ENCODE results near the gene THEMIS. TPM values are rescaled to one million over a fixed set of nuclear protein-coding genes. Genes with fewer than 3 reads are reported as not detected.

THEMIS gene
- total RNA-seq, 1 donor from 2014 or later, result not detected

- TF ChIP-seq, protein P1, sequence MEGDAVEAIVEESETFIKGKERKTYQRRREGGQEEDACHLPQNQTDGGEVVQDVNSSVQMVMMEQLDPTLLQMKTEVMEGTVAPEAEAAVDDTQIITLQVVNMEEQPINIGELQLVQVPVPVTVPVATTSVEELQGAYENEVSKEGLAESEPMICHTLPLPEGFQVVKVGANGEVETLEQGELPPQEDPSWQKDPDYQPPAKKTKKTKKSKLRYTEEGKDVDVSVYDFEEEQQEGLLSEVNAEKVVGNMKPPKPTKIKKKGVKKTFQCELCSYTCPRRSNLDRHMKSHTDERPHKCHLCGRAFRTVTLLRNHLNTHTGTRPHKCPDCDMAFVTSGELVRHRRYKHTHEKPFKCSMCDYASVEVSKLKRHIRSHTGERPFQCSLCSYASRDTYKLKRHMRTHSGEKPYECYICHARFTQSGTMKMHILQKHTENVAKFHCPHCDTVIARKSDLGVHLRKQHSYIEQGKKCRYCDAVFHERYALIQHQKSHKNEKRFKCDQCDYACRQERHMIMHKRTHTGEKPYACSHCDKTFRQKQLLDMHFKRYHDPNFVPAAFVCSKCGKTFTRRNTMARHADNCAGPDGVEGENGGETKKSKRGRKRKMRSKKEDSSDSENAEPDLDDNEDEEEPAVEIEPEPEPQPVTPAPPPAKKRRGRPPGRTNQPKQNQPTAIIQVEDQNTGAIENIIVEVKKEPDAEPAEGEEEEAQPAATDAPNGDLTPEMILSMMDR (IDR thresholded peaks at IDR 0.05; ENCODE audit: unreplicated experiment), result no peak
- no peaks in the 10 kb centered on the region for H3K36me3 Mint-ChIP-seq (ENCODE audit: insufficient read depth)
- no peaks in the 10 kb centered on the region for H3K27me3 Mint-ChIP-seq
- peaks cover 3% of the 10 kb centered on the region for H3K4me1 Mint-ChIP-seq (ENCODE audit: low read depth)
- H3K9me3 Mint-ChIP-seq (ENCODE audit: low read depth), result no peaks in the 10 kb centered on the region
- no peak overlapping the region for H3K27ac Mint-ChIP-seq
- DNase-seq (ENCODE audit: low spot score, unreplicated experiment), result no peak
- no peak overlapping the region for H3K4me3 Mint-ChIP-seq (ENCODE audit: low read depth)
Measured at GRCh38 chr6:127816643-127817042, 84.2 kb downstream of the THEMIS start.

DNA sequence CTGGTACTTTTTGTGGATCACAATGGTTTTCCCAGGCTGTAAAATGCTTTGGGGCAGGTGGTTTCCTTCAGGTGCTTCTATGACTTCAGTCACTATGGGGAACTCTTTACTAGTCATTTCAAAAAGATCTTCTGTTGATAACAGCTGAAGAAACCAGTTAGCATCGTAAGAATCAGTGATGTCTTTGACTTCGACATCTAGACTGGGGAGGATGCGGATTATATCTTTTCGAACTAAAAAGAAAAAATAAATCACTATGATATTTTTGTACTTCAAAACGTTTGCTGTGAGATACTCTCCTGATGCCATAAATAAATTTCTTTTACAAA lies 87.2 kb downstream of the THEMIS start:
- no peaks in the 10 kb centered on the region for H3K9me3 Mint-ChIP-seq (ENCODE audit: low read depth)
- TF ChIP-seq, protein P1 (IDR thresholded peaks at IDR 0.05; ENCODE audit: unreplicated experiment), result no peak
- DNase-seq (ENCODE audit: low spot score, unreplicated experiment), result no peak
- H3K4me3 Mint-ChIP-seq (ENCODE audit: low read depth), result no peak overlapping the region
- H3K27ac Mint-ChIP-seq, result no peak overlapping the region
- peaks cover 3% of the 10 kb centered on the region for H3K4me1 Mint-ChIP-seq (ENCODE audit: low read depth)
- H3K36me3 Mint-ChIP-seq (ENCODE audit: insufficient read depth), result no peaks in the 10 kb centered on the region
- H3K27me3 Mint-ChIP-seq, result no peaks in the 10 kb centered on the region

DNA sequence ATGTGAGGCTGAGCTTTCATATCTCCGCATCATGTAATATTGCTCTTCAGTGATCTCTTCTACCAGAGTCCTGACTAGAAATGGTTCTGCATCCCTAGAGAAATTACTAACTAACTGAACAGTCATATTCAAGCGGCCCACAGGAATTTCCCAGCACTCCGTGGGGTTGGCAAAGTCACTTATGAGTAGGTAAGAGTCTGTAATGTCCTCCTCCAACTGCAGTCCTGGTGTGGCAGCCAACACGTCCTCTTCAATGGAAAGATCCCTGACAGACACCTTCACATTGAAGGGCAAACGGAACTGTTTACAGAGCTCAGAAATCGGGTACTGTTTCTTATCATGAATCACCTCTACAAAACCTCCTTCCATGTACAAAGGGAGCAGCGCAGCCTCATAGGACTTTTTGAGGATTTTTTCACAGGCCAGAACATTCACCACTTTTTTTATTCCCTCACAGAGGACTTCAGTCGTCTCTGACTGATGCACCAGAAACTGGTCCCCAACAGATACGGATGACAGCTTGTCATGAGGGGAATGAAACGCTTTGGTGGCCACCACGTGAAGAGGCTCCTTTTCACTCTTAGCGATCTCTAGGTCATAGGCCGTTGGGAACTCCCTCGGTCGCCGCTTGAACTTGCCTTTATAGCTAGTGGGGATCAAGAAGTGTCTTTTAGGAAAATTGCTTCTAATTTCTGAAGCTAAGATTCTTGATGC lies 87.7 kb downstream of the THEMIS start:
- no peaks in the 10 kb centered on the region for H3K9me3 Mint-ChIP-seq (ENCODE audit: low read depth)
- no peak overlapping the region for H3K27ac Mint-ChIP-seq
- no peaks in the 10 kb centered on the region for H3K36me3 Mint-ChIP-seq (ENCODE audit: insufficient read depth)
- H3K4me1 Mint-ChIP-seq (ENCODE audit: low read depth), result peaks cover 3% of the 10 kb centered on the region
- DNase-seq (ENCODE audit: low spot score, unreplicated experiment), result no peak
- TF ChIP-seq, protein P1 (IDR thresholded peaks at IDR 0.05; ENCODE audit: unreplicated experiment), result no peak
- no peaks in the 10 kb centered on the region for H3K27me3 Mint-ChIP-seq
- no peak overlapping the region for H3K4me3 Mint-ChIP-seq (ENCODE audit: low read depth)

DNA sequence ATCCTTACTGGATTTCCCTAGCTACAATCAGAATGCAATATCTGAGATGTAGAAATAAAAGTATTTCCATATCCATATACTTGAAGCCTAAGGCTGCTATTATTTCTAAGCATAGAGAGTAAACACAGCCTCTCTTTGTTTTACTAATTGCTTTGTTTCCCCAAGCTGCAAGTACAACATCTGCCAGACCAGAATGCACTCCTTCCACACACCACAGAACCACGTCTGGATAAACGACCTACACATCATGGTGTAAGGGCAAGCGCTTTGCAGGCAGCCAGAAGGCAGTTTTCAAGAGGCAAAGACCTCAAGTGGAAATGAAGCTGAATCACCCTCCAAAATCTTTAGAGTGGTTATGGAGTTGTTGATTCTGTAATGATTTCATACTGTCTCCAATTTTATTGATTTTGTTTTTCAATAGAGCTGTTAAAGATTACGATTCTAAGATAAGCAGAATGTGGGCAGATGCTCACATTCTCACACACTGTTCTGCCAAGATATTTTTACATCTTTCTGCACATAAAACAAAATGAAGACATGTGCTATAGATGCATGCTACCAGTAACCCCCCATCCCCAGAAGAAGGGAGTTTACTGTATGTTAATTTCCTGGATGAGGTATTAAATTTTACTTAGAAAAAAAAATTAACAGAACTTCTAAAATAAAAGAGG lies 88.8 kb downstream of the THEMIS start:
- DNase-seq (ENCODE audit: low spot score, unreplicated experiment), result no peak
- Mint-ChIP-seq H3K4me3 (ENCODE audit: low read depth) (no peak overlapping the region), H3K4me1 (ENCODE audit: low read depth) (peaks cover 3% of the 10 kb centered on the region), H3K36me3 (ENCODE audit: insufficient read depth) (no peaks in the 10 kb centered on the region), H3K27me3 (no peaks in the 10 kb centered on the region), H3K27ac (no peak overlapping the region), H3K9me3 (ENCODE audit: low read depth) (no peaks in the 10 kb centered on the region)
- TF ChIP-seq, protein P1 (IDR thresholded peaks at IDR 0.05; ENCODE audit: unreplicated experiment), result no peak

DNA sequence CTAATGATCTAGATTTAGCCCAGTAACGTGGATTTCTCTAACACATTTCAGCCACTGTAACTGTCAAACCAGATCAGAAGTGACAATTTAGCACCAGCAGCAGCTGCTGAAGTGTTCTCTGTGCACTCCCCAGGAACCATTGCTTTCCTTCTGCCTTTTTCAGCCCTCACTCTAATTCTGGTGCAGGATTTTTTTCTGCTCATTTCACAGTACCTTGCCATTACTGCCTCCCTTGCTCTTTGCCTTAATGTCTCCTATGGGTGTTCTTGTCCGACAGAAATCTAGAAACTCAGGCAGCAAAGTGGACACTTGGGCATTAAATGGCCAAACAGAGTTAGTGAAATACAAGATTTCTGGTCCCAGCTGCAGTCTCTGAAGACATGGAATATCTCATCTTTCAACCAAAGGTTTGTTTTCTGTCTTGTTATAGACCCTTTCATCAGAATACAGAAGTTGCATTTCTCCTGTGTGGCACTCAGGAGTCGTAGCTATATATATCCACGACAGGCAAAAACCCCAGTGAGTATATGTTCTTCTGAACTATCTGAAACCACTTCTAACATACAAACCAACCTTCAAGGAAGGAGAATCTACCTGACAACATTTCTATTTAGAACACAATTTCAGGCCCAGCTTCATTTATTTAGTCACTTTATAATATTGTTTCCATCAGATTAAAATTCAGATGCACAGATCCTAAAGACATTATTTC lies 92.9 kb downstream of the THEMIS start:
- Mint-ChIP-seq H3K4me3 (ENCODE audit: low read depth) (no peak overlapping the region), H3K27ac (no peak overlapping the region), H3K36me3 (ENCODE audit: insufficient read depth) (no peaks in the 10 kb centered on the region), H3K9me3 (ENCODE audit: low read depth) (no peaks in the 10 kb centered on the region), H3K4me1 (ENCODE audit: low read depth) (peaks cover 3% of the 10 kb centered on the region), H3K27me3 (no peaks in the 10 kb centered on the region)
- no peak for DNase-seq (ENCODE audit: low spot score, unreplicated experiment)
- TF ChIP-seq, protein P1 (IDR thresholded peaks at IDR 0.05; ENCODE audit: unreplicated experiment), result no peak
